Fibroblast of the aortic adventitia (primary cell): ENCODE data around the gene ARHGAP21. TPM values are rescaled to one million over a fixed set of nuclear protein-coding genes. Genes with fewer than 3 reads are reported as not detected.

Experiments
- DNase-seq: peaks from one replicate; pipeline ENCODE4 v3.0.0-alpha.2; 2010; ENCODE audit warnings: low read depth
- H3K4me3 ChIP-seq: 2 replicates; pipeline ENCODE4 v1.5.1; 2011; ENCODE audit warnings: low read depth, mild to moderate bottlenecking, control low read depth, low read length, moderate library complexity
- CTCF ChIP-seq: IDR thresholded peaks from 2 replicates; pipeline ENCODE4 v1.5.1; 2011; ENCODE audit warnings: mild to moderate bottlenecking, low read length, control low read depth, inconsistent platforms; ENCODE audit not compliant: insufficient read depth
- total RNA-seq: library from RNA; depleted of rRNA; stranded (reverse); fragments of >200 nt; gene quantifications from 2 replicates; pipeline ENCODE4 v1.2.3, GENCODE V29; 2012; ENCODE audit warnings: low replicate concordance

Gene ARHGAP21
- total RNA-seq, 1 donor, result 252 TPM

GRCh38 chr10:24569330-24569796, 154.3 kb downstream of the ARHGAP21 start:
- no peak for DNase-seq
- TF ChIP-seq CTCF, result no peak
- H3K4me3 ChIP-seq, result no peak overlapping the region

DNA sequence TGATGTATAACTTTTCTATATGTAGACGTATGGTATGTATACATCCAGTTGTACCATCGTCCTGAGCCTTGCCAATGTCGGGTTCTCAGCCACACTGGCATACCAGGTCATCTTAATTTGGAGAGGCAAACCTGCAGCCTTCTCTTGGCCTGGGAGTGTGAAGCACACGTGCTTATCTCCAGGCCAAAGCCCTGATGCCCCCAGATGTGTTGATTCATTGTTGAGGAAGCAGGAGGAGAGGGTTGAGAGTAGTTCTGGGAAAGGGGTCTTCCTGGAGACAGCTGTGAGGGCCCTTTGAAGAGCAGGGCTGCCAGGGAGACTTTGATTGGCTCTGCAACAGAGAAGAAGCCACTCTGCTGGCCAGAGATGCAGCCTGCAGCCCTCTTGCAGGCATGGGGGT, 155.6 kb downstream of the ARHGAP21 start:
- no peak overlapping the region for H3K4me3 ChIP-seq
- no peak for TF ChIP-seq CTCF
- DNase-seq, result no peak

GRCh38 chr10:24561453-24561852, 162.2 kb downstream of the ARHGAP21 start:
- DNase-seq, result no peak
- TF ChIP-seq CTCF, result no peak
- no peak overlapping the region for H3K4me3 ChIP-seq

GRCh38 chr10:24556750-24557742, 166.6 kb downstream of the ARHGAP21 start:
- peak; percentile 88 for DNase-seq
- peak; percentile 79 for TF ChIP-seq CTCF
- no peak overlapping the region for H3K4me3 ChIP-seq

DNA sequence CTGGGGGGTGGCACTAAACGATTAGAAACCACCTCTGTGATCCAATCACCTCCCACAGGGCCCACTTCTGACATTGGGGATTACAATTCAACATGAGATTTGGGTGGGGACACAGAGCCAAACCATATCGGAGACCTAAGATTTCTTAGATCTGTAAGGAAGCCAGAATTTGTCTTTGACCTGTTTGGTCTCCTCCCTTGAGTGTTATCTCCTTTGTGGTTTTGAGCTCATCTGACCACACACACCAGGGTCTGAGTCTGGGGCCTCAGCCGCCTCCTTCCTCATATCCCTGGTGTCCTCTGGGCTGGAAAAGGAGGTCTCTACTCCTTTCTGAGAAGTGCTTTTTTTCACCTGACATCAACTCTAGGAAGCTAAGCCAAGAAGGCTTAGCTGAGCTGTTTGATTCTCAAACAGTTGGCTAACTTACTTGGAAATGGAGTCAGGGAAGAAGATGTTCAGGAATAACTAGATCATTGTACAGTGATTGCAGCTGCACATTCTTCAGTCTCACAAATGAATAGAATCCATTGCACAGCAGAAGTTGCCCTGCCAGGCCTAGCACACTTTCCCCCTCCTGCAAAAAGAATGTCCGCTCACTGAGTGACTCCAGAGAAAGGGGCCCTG, 167.4 kb downstream of the ARHGAP21 start:
- no peak for DNase-seq
- no peak overlapping the region for H3K4me3 ChIP-seq
- TF ChIP-seq CTCF, result no peak

DNA sequence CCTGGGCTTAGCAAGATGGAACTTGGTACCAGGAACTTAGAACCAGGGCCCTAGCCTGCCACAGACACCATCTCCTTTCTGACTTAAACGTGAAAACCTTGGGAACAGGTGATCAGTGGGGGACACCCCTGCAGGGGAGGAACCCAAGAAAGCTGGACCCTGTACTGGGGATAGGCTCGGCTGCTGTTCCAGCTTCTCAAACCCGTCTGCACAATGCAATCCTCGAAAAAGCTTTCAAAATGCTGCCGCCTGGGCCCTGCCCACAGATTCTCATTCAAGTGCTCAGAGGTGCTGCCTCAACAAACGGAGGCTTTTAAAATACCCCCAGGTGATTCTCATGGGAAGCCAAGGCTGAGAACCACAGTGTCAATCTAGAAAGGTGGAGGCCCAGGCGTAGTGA, 169.7 kb downstream of the ARHGAP21 start:
- no peak overlapping the region for H3K4me3 ChIP-seq
- no peak for TF ChIP-seq CTCF
- DNase-seq, result no peak
